HG03108 (cell line): ENCODE measurements around the gene C2orf66.
A peak's percentile ranks its signal among the peaks of the same experiment; 100 is the strongest.

Experiments
- ATAC-seq: cut with Tn5 transposase; IDR thresholded peaks from one replicate; pipeline ENCODE4 v1.9.1; 2021; ENCODE audit warnings: moderate library complexity; ENCODE audit not compliant: unreplicated experiment

C2orf66 gene

GRCh38 chr2:196809260-196809659 lies at the start of gene C2orf66:
Gene C2orf66 (minus strand): TSS chr2:196809355. CDS start chr2:196809336, 19 bp downstream.
- no peak for ATAC-seq

DNA sequence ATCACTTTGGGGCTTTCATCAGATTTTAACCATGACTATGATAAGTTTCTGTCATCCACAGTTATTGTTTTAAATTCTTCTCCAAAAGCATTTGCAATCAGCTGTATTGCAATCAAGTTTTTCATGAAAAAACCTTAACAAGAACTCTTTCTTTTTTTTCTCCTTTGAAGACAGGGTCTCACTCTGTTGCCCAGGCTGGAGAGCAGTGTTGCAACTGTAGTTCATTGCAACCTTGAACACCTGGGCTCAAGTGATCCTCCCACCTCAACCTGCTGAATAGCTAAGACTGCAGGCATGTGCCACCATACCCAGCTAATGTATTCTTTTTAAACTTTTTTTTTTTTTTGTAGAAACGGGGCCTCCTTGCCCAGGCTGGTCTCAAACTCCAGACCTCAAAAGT lies 45.5 kb upstream of the C2orf66 start:
- no peak for ATAC-seq

DNA sequence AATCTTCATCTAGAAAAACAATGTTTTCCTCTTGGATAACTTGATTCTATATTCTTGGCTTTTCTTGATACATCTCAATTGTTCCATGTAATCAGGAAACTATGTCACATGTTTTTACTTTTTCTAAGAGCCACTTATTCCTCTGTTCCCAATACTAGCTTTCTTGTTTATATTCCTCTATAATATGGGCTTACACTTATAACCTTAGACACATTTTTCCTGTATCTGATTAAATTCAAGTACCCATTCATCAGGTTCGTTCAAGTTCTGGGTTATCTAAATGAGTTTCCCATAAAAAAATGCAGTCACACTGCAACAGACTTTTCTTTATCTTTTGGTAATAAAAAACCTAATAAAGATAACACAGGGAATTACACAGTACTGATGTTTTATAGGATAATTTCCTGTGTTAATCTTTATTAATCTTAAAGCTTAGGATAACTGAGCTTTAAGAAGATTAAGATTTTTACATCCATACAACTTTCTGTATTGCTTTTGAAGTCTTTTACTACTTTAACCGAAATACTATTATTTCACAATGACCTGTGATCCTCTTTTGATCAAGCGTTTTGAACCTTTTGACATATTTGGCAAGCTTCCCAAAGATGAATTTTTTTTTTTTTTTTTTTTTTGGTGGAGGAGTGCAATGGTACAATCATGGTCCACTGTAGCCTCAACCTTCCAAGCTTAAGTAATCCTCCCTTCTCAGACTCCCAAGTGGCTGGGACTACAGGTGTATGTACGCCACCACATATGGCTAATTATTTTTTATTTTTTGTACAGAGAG lies 44.3 kb upstream of the C2orf66 start:
- ATAC-seq: no peak

DNA sequence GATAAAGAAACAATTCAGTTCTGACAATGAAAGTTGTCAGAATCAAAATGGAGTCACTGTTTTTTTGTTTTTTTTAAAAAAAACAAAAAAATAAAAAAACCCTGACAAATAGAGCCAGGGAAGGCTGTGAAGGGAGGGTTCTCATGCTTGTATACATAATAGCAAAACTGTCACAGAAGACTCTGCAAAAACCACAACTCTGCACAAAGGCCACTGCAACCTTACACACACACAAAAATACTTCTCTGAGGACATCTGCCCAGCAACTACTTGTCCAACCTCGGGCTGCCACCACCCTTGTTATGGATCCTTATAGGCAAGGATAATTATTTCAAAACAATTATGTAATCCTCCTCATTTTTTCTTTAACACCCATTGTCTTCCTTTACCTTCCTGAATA lies 41.9 kb upstream of the C2orf66 start:
- ATAC-seq: no peak

DNA sequence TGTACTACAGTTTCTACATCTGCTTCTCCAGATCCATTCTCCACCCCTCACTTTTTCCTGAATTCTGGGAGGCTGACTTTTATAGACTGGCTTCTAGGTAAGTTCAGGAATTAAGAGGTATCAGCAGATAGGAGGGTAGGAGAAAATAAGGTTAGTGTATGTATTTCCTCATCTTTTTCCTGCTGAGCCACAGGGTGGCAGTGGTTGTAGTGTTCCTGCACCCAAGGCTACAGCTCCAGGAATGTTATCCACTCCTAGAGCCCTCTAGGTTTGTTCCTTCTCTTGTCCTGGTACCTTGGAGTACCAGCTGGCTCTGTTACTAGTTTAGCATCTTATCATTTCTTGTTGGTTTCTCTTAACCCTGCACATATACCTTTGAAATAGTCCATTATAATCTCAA lies 40.7 kb upstream of the C2orf66 start:
- no peak for ATAC-seq

DNA sequence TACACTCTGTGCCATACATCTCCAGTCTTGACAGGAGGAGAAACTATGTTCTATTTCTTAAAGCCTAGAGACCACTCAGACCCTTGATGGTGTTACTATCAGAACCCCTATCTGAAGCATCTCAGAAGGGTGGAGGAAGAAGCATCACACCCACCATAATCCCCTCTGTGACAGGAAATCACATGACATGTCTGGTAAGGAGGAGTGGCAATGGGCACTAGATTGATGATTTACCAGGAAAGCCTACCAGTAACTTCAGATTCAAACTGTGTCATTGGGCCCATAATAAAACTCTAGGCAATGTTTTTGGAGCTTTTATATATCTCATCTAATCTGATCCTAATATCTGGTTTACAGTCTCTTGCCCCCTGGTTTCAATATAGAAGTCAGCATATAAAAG lies 37.1 kb upstream of the C2orf66 start:
- no peak for ATAC-seq

GRCh38 chr2:196845371-196845770 lies 36.2 kb upstream of the C2orf66 start:
- no peak for ATAC-seq

- no peak for ATAC-seq
These were observed 31.0 kb upstream of the C2orf66 start for GRCh38 chr2:196840171-196840570.

GRCh38 chr2:196839574-196839973 lies 30.4 kb upstream of the C2orf66 start:
- no peak for ATAC-seq

DNA sequence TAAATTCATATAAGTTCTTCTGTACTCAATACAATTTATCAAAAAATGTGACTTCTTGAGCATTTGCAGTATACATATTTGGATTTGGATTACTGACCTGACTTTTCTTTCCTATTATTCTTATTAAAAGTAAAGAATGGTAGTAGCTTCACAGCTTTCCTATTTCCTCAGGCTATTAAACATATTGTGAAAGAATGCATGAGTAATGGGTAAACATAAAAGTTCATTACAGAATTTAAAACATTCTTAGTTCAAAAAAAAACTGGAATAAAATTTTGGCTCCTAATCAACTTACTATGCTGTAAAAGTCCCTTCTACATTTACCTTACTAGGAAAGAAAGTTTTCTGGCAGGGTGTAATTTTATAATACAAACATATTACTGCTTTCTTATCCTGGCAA lies 27.3 kb upstream of the C2orf66 start:
- ATAC-seq: no peak

GRCh38 chr2:196830701-196831100 lies 21.5 kb upstream of the C2orf66 start:
- ATAC-seq: no peak

DNA sequence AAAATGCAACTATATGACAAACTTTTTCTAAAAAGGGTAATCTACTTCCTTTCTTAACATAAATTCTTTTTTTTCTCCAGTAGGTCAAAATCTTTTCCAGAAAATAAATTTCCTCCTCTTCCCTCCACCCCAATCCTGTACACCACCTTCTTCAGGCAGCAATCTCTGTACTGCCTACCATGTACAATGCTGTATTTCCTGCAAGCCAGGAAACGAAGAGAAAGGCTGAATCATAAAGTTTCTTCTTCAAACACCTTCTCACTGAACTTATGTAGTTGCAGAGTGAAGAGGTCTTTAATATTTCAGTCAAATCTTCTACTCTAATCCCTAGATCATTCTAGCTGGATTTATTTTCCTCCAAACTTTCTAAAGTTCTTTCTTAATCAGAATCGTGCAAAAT lies 18.2 kb upstream of the C2orf66 start:
- no peak for ATAC-seq

- ATAC-seq: no peak
These were observed 14.8 kb upstream of the C2orf66 start for GRCh38 chr2:196823750-196824522.

DNA sequence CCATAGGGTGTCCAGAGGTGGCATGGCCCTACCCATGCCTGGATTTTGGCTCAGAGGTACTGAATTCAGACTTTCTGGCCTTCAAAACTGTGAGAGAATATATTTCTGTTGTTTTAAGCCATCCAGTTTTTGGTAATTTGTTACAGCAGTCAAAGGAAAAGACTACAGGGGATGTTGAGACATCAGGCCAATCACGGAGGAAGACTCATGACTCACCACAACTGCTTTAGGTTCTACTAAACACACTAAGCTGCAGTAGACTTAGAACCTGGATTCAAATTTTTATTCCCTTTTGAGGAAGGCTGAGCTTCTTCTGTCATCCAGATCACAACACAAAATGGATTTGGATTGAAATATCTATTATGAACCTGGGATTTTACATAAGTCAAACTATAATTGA lies 12.0 kb upstream of the C2orf66 start:
- no peak for ATAC-seq

GRCh38 chr2:196808083-196808665 lies 981 bp downstream of the C2orf66 start:
- no peak for ATAC-seq

DNA sequence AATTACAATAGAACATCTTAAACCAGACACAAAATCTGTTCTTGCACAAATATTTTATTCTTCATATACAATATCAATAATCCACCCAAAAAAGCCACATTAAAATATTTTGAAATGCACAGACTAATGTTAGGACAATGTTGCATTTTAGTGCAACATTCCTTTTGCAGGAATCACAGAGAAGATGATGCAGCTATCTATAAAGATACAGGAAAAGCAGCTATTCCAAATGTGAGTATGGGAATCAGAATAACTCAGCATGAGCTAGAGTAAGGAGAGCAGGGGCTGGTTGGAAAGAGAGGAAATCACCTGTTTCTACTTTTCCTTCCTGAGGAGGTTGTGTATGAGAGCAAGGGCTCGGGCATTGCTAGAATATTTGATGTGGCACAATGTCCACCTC lies 4.8 kb downstream of the C2orf66 start:
- no peak for ATAC-seq

- ATAC-seq: no peak
These were observed 6.8 kb downstream of the C2orf66 start for GRCh38 chr2:196802401-196802800.

GRCh38 chr2:196801674-196802261 lies 7.4 kb downstream of the C2orf66 start:
- no peak for ATAC-seq

- ATAC-seq: no peak
These were observed 10.2 kb downstream of the C2orf66 start for GRCh38 chr2:196798980-196799379.

DNA sequence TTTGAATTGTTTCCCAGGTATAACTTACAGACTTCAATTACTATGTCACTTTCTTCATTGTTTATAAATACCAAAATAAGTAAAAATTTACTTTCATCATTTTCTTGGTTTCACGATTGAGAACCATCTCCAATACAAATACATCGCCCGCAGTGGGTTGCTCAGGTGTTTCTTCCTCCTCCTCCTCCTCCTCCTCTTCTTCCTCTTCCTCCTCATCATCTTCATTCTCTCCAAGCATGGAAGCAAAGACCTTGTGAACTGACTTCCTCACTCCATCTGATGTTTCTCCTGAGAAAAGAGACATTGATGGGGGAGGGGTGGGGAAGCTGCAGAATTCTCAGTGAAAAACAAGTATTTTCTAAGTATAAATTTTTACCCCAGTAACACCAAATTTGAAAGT lies 16.3 kb downstream of the C2orf66 start:
- no peak for ATAC-seq

- peak; percentile 46 for ATAC-seq
These were observed 25.6 kb downstream of the C2orf66 start for GRCh38 chr2:196783431-196784094.
